ENCODE data around the gene ZBTB46. TPM values are rescaled to one million over a fixed set of nuclear protein-coding genes. Genes with fewer than 3 reads are reported as not detected.

Gene ZBTB46
- total RNA-seq, 1 experiment from 2014 or later, result 2.5 TPM

DNA sequence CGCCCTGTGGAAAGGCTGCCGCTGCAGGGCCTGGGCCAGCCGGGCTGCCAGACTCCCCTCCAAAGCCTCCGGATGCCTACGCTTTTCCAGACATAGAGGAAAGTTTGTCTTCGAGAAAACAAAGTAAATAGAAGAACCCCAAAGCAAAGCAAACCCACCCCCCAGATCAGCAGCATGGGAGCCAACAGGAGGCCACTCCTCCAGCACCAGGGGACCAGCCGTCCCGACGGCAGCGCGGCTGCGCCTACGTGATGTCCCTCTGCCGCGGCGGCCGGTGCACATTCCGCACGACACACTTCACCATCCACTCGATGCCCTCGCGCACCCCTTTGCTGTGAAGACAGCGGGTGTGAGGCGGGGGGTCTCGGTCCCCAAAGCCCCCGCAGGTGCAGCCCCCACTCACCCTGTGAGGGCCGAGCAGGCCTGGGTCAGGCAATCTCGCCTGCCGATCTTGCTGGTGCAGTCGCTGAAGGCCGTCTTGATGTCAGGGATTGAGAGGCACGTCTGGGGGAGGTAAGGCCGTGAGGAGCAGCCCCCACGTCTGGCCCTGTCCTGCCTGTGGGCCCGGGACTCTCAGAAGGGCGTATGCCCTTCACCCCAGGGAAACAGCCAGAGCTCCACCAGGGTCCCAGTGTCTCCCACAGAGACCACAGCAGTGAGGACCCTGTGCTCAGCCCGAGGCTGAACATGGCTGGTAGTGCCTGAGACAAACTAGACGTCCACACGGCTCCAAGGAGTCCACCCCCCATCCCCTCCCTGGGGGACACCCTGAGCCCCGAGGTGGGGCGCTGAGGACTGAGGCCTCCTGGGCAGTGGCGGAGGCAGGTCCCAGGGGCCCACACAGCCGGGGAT is 130.6 kb downstream of the ZBTB46 start:
- H3K4me1 Mint-ChIP-seq (ENCODE audit: low read depth, unreplicated experiment), result peaks cover 33% of the 10 kb centered on the region
- H3K36me3 Mint-ChIP-seq (ENCODE audit: insufficient read depth, unreplicated experiment), result peaks cover 90% of the 10 kb centered on the region
- H3K4me3 Mint-ChIP-seq (ENCODE audit: low read depth, unreplicated experiment), result no peak overlapping the region
- TF ChIP-seq, protein P1, sequence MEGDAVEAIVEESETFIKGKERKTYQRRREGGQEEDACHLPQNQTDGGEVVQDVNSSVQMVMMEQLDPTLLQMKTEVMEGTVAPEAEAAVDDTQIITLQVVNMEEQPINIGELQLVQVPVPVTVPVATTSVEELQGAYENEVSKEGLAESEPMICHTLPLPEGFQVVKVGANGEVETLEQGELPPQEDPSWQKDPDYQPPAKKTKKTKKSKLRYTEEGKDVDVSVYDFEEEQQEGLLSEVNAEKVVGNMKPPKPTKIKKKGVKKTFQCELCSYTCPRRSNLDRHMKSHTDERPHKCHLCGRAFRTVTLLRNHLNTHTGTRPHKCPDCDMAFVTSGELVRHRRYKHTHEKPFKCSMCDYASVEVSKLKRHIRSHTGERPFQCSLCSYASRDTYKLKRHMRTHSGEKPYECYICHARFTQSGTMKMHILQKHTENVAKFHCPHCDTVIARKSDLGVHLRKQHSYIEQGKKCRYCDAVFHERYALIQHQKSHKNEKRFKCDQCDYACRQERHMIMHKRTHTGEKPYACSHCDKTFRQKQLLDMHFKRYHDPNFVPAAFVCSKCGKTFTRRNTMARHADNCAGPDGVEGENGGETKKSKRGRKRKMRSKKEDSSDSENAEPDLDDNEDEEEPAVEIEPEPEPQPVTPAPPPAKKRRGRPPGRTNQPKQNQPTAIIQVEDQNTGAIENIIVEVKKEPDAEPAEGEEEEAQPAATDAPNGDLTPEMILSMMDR (IDR thresholded peaks at IDR 0.05; ENCODE audit: unreplicated experiment), result no peak
- H3K9me3 Mint-ChIP-seq (ENCODE audit: low read depth, unreplicated experiment), result no peaks in the 10 kb centered on the region
- no peak for DNase-seq
- BruUV-seq (replicated peaks), result no TSS peak
- CTCF ChIA-PET, result no interaction called here
- no peaks in the 10 kb centered on the region for H3K27me3 Mint-ChIP-seq (ENCODE audit: unreplicated experiment)
- intact Hi-C loops (cut with micrococcal nuclease; ENCODE audit: unreplicated experiment), result no loop called here
- H3K27ac Mint-ChIP-seq (ENCODE audit: unreplicated experiment), result no peak overlapping the region

DNA sequence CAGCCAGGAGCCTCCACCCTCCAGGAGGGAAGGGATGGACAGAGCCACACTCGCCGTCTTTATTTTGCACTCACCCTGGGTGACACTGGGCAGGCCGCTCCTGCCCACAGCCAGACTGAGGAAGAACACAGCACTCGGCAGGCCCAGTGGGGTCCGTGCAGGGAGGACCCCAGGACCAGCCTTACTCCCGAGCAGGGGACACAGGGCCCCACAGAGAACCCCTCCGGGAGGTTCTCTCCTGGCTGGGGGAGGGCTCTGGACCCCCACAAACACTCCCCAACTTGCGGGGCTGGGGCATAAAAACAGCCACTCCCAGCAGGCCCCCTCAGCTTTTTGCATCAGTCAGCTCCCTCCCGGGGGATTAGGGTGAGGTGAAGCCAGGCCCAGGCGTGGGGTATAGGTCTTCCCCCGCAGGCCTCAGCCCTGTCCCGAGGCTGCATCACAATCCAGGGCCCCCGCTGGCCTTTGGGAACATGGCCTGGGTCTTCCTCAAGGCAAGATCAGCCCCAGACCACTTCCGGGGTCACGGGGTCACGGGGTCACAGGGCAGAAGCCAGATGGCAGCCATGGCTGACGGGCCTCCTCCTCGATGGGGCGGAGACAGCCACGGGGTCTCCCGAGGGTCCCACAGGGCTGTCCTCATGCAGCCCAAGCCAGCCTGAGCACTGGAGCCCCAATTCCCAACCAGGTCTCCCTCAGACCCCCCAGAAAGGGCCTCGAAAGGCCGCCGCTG is 131.4 kb downstream of the ZBTB46 start:
- CTCF ChIA-PET, result interaction anchor here (0.7 to 1.5 kb wide), 3 partner anchors 13 to 165 kb away, joined by 3 to 7 read pairs (median 3); partner anchors contain the start of gene TPD52L2
- TF ChIP-seq, protein P1 (IDR thresholded peaks at IDR 0.05; ENCODE audit: unreplicated experiment), result no peak
- Mint-ChIP-seq H3K4me3 (ENCODE audit: low read depth, unreplicated experiment) (peak overlapping the region; percentile 65), H3K27ac (ENCODE audit: unreplicated experiment) (peak overlapping the region; percentile 80), H3K9me3 (ENCODE audit: low read depth, unreplicated experiment) (no peaks in the 10 kb centered on the region), H3K27me3 (ENCODE audit: unreplicated experiment) (no peaks in the 10 kb centered on the region), H3K36me3 (ENCODE audit: insufficient read depth, unreplicated experiment) (peaks cover 87% of the 10 kb centered on the region), H3K4me1 (ENCODE audit: low read depth, unreplicated experiment) (peaks cover 27% of the 10 kb centered on the region)
- BruUV-seq (replicated peaks), result no TSS peak
- no peak for DNase-seq
- intact Hi-C loops (cut with micrococcal nuclease; ENCODE audit: unreplicated experiment), result no loop called here

DNA sequence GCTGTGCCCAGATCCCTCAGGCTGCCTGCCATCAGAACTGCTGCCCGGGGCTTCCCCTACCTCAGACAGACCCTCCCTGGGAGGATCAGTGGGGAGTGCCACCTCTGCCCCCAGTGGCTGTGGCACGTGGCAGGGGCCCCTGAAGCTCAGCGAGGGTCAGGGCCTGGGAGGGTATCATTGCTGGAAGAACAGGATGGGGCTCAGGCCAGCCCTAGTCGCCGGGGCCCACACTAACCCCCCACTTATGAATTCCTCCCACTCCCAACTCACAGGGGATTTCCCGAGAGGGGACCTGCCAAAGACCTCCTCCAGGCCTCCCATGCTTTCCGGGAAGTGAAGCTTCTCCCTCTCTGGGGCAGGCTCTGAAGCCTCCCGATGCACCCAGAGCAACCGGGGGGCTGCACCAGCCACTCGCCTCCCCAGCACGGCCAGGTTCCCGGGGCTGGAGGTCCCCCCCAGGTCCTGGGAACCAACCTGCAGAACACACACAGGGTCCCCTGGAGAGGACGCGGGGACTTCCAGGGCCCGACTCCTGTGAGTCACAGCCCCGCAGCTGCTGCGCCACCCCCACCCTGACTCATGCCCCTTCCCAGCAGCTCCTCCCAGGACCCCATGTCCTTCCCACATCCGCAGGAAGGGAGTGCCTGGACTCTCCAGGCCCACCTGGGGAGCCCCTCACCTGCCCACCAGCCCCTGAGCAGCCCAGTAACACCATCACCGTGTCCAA is 132.2 kb downstream of the ZBTB46 start:
- peak overlapping the region; percentile 65 for H3K4me3 Mint-ChIP-seq (ENCODE audit: low read depth, unreplicated experiment)
- H3K27me3 Mint-ChIP-seq (ENCODE audit: unreplicated experiment), result no peaks in the 10 kb centered on the region
- TF ChIP-seq, protein P1 (IDR thresholded peaks at IDR 0.05; ENCODE audit: unreplicated experiment), result no peak
- peak; percentile 93 for DNase-seq
- BruUV-seq (replicated peaks), result no TSS peak
- H3K4me1 Mint-ChIP-seq (ENCODE audit: low read depth, unreplicated experiment), result peaks cover 27% of the 10 kb centered on the region
- intact Hi-C loops (cut with micrococcal nuclease; ENCODE audit: unreplicated experiment), result no loop called here
- H3K27ac Mint-ChIP-seq (ENCODE audit: unreplicated experiment), result peak overlapping the region; percentile 80
- CTCF ChIA-PET, result interaction anchor here (0.5 to 1.5 kb wide), 6 partner anchors 9 to 166 kb away, joined by 3 to 7 read pairs (median 4); partner anchors contain the start of genes ARFRP1, TPD52L2 and ZGPAT
- peaks cover 93% of the 10 kb centered on the region for H3K36me3 Mint-ChIP-seq (ENCODE audit: insufficient read depth, unreplicated experiment)
- H3K9me3 Mint-ChIP-seq (ENCODE audit: low read depth, unreplicated experiment), result no peaks in the 10 kb centered on the region

DNA sequence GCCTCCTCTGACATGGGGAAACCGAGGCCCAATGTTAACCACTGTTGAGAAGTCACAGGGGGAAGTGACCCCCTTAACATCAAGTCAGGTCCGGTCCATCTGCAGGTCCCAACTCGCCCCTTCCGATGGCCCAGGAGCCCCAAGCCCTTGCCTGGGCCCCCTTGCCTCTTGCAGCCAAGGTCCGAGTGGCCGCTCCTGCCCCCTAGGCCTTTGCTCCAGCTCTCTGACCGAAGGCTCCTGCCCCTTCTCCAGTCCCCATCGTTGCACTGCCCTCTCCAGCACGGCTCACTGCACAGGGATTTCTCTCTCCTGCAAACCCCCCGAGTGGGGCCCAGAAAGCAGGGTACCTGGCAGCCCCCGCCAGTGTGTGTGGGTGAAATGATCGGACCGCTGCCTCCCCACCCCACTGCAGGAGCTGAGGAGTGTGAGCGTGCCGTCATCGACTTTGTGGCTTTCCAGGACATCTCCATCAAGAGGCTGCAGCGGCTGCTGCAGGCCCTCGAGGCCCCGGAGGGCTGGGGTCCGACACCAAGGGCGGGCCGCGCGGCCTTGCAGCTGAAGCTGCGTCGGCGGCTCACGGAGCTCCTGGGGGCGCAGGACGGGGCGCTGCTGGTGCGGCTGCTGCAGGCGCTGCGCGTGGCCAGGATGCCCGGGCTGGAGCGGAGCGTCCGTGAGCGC is 133.1 kb downstream of the ZBTB46 start:
- H3K27ac Mint-ChIP-seq (ENCODE audit: unreplicated experiment), result peak overlapping the region; percentile 63
- CTCF ChIA-PET, result interaction anchor here (0.5 to 1.5 kb wide), 6 partner anchors 10 to 424 kb away, joined by 3 to 7 read pairs (median 4); partner anchors contain the start of genes ARFRP1, TPD52L2 and ZGPAT
- no peak for DNase-seq
- intact Hi-C loops (cut with micrococcal nuclease; ENCODE audit: unreplicated experiment), result no loop called here
- TF ChIP-seq, protein P1 (IDR thresholded peaks at IDR 0.05; ENCODE audit: unreplicated experiment), result no peak
- peaks cover 93% of the 10 kb centered on the region for H3K36me3 Mint-ChIP-seq (ENCODE audit: insufficient read depth, unreplicated experiment)
- H3K9me3 Mint-ChIP-seq (ENCODE audit: low read depth, unreplicated experiment), result no peaks in the 10 kb centered on the region
- H3K27me3 Mint-ChIP-seq (ENCODE audit: unreplicated experiment), result no peaks in the 10 kb centered on the region
- H3K4me3 Mint-ChIP-seq (ENCODE audit: low read depth, unreplicated experiment), result peak overlapping the region; percentile 28
- H3K4me1 Mint-ChIP-seq (ENCODE audit: low read depth, unreplicated experiment), result peaks cover 27% of the 10 kb centered on the region
- no TSS peak for BruUV-seq (replicated peaks)

All from Calu3 (cell line).